Measurements from ENCODE around the gene TMTC1.

The TMTC1 gene

DNA sequence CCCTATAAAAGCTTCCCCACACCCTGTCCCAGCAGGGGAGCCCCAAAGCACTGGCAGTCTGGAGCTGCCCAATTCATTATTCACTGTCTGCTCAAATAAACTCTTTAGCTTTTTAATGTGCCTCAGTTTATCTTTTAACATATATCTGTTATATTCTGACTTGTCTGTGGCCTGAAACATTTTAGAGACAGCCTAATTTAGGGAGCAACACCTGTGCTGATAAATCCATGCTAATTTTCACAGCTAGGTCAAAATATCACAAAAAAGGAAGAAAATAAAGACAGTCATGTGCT, 32.9 kb downstream of the TMTC1 start:
- ATAC-seq, result no peak
- TF ChIP-seq ZNF565 (CRISPR knock-in tag; conservative IDR thresholded peaks at IDR 0.05; ENCODE audit: low read depth), result no peak
- no peak for TF ChIP-seq ZNF70 (CRISPR knock-in tag; IDR thresholded peaks at IDR 0.05)
- no peak for TF ChIP-seq OSR1 (CRISPR knock-in tag; IDR thresholded peaks at IDR 0.05)
- no peak for TF ChIP-seq CSRNP3 (CRISPR knock-in tag; IDR thresholded peaks at IDR 0.05)
- no peak for TF ChIP-seq ZNF8 (CRISPR knock-in tag; IDR thresholded peaks at IDR 0.05)
- no peak for TF ChIP-seq ARNTL (CRISPR knock-in tag; IDR thresholded peaks at IDR 0.05; ENCODE audit: borderline replicate concordance, low read depth)
- TF ChIP-seq CREB5 (CRISPR knock-in tag; IDR thresholded peaks at IDR 0.05; ENCODE audit: low read depth), result no peak
- no peak for TF ChIP-seq BACH2 (CRISPR knock-in tag; IDR thresholded peaks at IDR 0.05; ENCODE audit: borderline replicate concordance)
- no peak for TF ChIP-seq GLIS3 (CRISPR knock-in tag; IDR thresholded peaks at IDR 0.05)
- TF ChIP-seq ZFP30 (CRISPR knock-in tag; IDR thresholded peaks at IDR 0.05), result no peak
- TF ChIP-seq, protein P1, sequence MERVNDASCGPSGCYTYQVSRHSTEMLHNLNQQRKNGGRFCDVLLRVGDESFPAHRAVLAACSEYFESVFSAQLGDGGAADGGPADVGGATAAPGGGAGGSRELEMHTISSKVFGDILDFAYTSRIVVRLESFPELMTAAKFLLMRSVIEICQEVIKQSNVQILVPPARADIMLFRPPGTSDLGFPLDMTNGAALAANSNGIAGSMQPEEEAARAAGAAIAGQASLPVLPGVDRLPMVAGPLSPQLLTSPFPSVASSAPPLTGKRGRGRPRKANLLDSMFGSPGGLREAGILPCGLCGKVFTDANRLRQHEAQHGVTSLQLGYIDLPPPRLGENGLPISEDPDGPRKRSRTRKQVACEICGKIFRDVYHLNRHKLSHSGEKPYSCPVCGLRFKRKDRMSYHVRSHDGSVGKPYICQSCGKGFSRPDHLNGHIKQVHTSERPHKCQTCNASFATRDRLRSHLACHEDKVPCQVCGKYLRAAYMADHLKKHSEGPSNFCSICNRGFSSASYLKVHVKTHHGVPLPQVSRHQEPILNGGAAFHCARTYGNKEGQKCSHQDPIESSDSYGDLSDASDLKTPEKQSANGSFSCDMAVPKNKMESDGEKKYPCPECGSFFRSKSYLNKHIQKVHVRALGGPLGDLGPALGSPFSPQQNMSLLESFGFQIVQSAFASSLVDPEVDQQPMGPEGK (CRISPR knock-in tag; IDR thresholded peaks at IDR 0.05; ENCODE audit: borderline replicate concordance), result no peak
- TF ChIP-seq CSDC2 (CRISPR knock-in tag; IDR thresholded peaks at IDR 0.05), result no peak
- no peak for TF ChIP-seq TOX (CRISPR knock-in tag; IDR thresholded peaks at IDR 0.05; ENCODE audit: borderline replicate concordance)
- TF ChIP-seq, protein P2, sequence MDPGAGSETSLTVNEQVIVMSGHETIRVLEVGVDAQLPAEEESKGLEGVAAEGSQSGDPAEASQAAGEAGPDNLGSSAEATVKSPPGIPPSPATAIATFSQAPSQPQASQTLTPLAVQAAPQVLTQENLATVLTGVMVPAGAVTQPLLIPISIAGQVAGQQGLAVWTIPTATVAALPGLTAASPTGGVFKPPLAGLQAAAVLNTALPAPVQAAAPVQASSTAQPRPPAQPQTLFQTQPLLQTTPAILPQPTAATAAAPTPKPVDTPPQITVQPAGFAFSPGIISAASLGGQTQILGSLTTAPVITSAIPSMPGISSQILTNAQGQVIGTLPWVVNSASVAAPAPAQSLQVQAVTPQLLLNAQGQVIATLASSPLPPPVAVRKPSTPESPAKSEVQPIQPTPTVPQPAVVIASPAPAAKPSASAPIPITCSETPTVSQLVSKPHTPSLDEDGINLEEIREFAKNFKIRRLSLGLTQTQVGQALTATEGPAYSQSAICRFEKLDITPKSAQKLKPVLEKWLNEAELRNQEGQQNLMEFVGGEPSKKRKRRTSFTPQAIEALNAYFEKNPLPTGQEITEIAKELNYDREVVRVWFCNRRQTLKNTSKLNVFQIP (CRISPR knock-in tag; IDR thresholded peaks at IDR 0.05; ENCODE audit: borderline replicate concordance, low read depth), result no peak
- TF ChIP-seq RARB (CRISPR knock-in tag; IDR thresholded peaks at IDR 0.05), result no peak
- no peak for TF ChIP-seq TSHZ2 (CRISPR knock-in tag; IDR thresholded peaks at IDR 0.05)

GRCh38 chr12:29750131-29750927, 33.4 kb downstream of the TMTC1 start:
- TF ChIP-seq, protein P2 (CRISPR knock-in tag; IDR thresholded peaks at IDR 0.05; ENCODE audit: borderline replicate concordance, low read depth), result no peak
- no peak for TF ChIP-seq TSHZ2 (CRISPR knock-in tag; IDR thresholded peaks at IDR 0.05)
- TF ChIP-seq ZNF70 (CRISPR knock-in tag; IDR thresholded peaks at IDR 0.05), result no peak
- TF ChIP-seq ESRRG (CRISPR knock-in tag; IDR thresholded peaks at IDR 0.05), result no peak
- no peak for TF ChIP-seq ZC3H10 (CRISPR knock-in tag; IDR thresholded peaks at IDR 0.05)
- TF ChIP-seq CSDC2 (CRISPR knock-in tag; IDR thresholded peaks at IDR 0.05), result no peak
- ATAC-seq, result no peak
